Right lobe of liver (tissue), 6 donors: Measurements from ENCODE around the gene KAT2A. TPM values are rescaled to one million over a fixed set of nuclear protein-coding genes. Genes with fewer than 3 reads are reported as not detected.
A peak's percentile ranks its signal among the peaks of the same experiment; 100 is the strongest.

Experiments used
- ATAC-seq, 4 donors: fragments of 200-7000 bp; cut with Tn5 transposase; one replicate each; pipeline ENCODE4 v1.9.1; 2020; ENCODE audit warnings: mild to moderate bottlenecking in 4 of 4, moderate library complexity in 4 of 4
- DNase-seq, 3 donors: peaks; one replicate each; pipeline ENCODE4 v3.0.0-alpha.2; 2020
- H3K27ac ChIP-seq, 3 donors: fragments of 200-600 bp; one replicate each; pipeline ENCODE4 v1.8.0; 2022
- H3K27me3 ChIP-seq, 2 donors: fragments of 200-600 bp; one replicate each; pipeline ENCODE4 v1.8.0; 2022
- H3K36me3 ChIP-seq, 4 donors: fragments of 200-600 bp; sonication (generic) in 1 of 4; one replicate each; pipeline versions ENCODE4 v1.5.1 to v1.8.0; 2017 to 2022; ENCODE audit warnings: control low read depth in 1 of 4
- H3K4me1 ChIP-seq, 4 donors: fragments of 200-600 bp; sonication (generic) in 1 of 4; one replicate each; pipeline versions ENCODE4 v1.5.1 to v1.8.0; 2017 to 2022; ENCODE audit warnings: control low read depth in 1 of 4
- H3K4me3 ChIP-seq, 3 donors: fragments of 200-600 bp; one replicate each; pipeline ENCODE4 v1.8.0; 2022
- H3K9me3 ChIP-seq, 4 donors: fragments of 200-600 bp; sonication (generic) in 1 of 4; one replicate each; pipeline versions ENCODE4 v1.5.1 to v1.8.0; 2017 to 2022; ENCODE audit warnings: control low read depth in 1 of 4
- CTCF ChIP-seq, 4 donors: fragments of 200-600 bp in 3 of 4; fragments of 450-650 bp in 1 of 4; IDR thresholded peaks; one replicate each; pipeline versions ENCODE4 v1.5.1 to v1.8.0; 2016 to 2022; ENCODE audit warnings: antibody characterized with exemption in 4 of 4, mild to moderate bottlenecking in 2 of 4
- POLR2A ChIP-seq: fragments of 450-650 bp; IDR thresholded peaks from one replicate; pipeline ENCODE4 v1.6.1; 2017; ENCODE audit warnings: antibody characterized with exemption, mild to moderate bottlenecking
- WGBS: methylation state at CpG from one replicate; pipeline ENCODE4 v1.1.6; 2018; ENCODE audit warnings: low coverage, low lambda C conversion rate; ENCODE audit not compliant: insufficient coverage; ENCODE audit errors: missing lambda C conversion rate; 5-methylcytosine and 5-hydroxymethylcytosine counted together
- intact Hi-C, 2 donors: fragments of 100-400 bp; cut with DNase I; formaldehyde crosslinking; loops; one replicate each; pipeline versions ENCODE4 v1.11.2 to v1.14.1; 2022
- total RNA-seq, 6 experiments: library from RNA; depleted of rRNA in 2 of 6; stranded (reverse); fragments of >200 nt in 2 of 6; fragmentation: NEBNext Ultra II Directional in 3 of 6; extraction: Animal tissue kit (Norgen Biotek cat#: 25700) in 3 of 6; gene quantifications; one replicate each; pipeline versions ENCODE4 v1.1.0 to v1.2.4, GENCODE V29; 2016 to 2023
- donor health status: DM: no; HTN: yes; CAD: no.
- donor health status: DM: no; HTN: no; CAD: no.
- donor health status: DM: no; HTN: no; CAD: no.
- donor health status: DM: no; HTN: yes; CAD: no.
- donor health status: DM: no; HTN: yes; CAD: no.

KAT2A gene
- total RNA-seq, 6 experiments from 2014 or later = 14.3 to 36.4 (median 21.3) TPM

- TF ChIP-seq CTCF (IDR thresholded peaks at IDR 0.05) = no peak
- no peak for TF ChIP-seq POLR2A
- WGBS = 77% methylated on average over 6 of the region's 6 CpGs
- Histone ChIP-seq H3K27ac (no peak overlapping the region), H3K4me3 (no peak overlapping the region), H3K36me3 (no peaks in the 10 kb centered on the region), H3K4me1 (no peaks in the 10 kb centered on the region), H3K9me3 (no peaks in the 10 kb centered on the region), H3K27me3 (no peaks in the 10 kb centered on the region)
- ATAC-seq (no peak), DNase-seq (no peak)
- intact Hi-C loops = no loop called here
Observed at GRCh38 chr17:42165751-42166150, 44.6 kb upstream of the KAT2A start.

GRCh38 chr17:42163696-42164407 is 42.7 kb upstream of the KAT2A start:
- intact Hi-C loops = no loop called here
- TF ChIP-seq POLR2A = no peak
- TF ChIP-seq CTCF (IDR thresholded peaks at IDR 0.05) = no peak
- Histone ChIP-seq H3K36me3 (no peaks in the 10 kb centered on the region), H3K4me3 (no peak overlapping the region), H3K27ac (no peak overlapping the region), H3K27me3 (no peaks in the 10 kb centered on the region), H3K4me1 (no peaks in the 10 kb centered on the region), H3K9me3 (no peaks in the 10 kb centered on the region)
- ATAC-seq = no peak
- 45% methylated on average over 8 of the region's 22 CpGs for WGBS
- no peak for DNase-seq

- Histone ChIP-seq H3K36me3 (no peaks in the 10 kb centered on the region), H3K4me1 (no peaks in the 10 kb centered on the region), H3K4me3 (no peak overlapping the region), H3K27ac (no peak overlapping the region), H3K9me3 (no peaks in the 10 kb centered on the region), H3K27me3 (no peaks in the 10 kb centered on the region)
- DNase-seq = no peak
- ATAC-seq = peak in 1 of 4 donors; percentile 6
- intact Hi-C loops = no loop called here
- WGBS = 40% methylated on average over 6 of the region's 8 CpGs
- TF ChIP-seq POLR2A (no peak), CTCF (IDR thresholded peaks at IDR 0.05) (peak in 3 of 4 donors; percentile 14 to 36 (median 15))
Observed at GRCh38 chr17:42163113-42163512, 41.9 kb upstream of the KAT2A start.

GRCh38 chr17:42160531-42160910 is 39.4 kb upstream of the KAT2A start:
- no peaks in the 10 kb centered on the region for H3K27me3 ChIP-seq
- no peak overlapping the region for H3K27ac ChIP-seq
- intact Hi-C loops = no loop called here
- WGBS = 90% methylated on average over 7 of the region's 7 CpGs
- H3K36me3 ChIP-seq = no peaks in the 10 kb centered on the region
- DNase-seq (no peak), ATAC-seq (no peak)
- no peak overlapping the region for H3K4me3 ChIP-seq
- no peaks in the 10 kb centered on the region for H3K9me3 ChIP-seq
- H3K4me1 ChIP-seq = no peaks in the 10 kb centered on the region
- TF ChIP-seq POLR2A (no peak), CTCF (IDR thresholded peaks at IDR 0.05) (no peak)
